ENCODE measurements around the gene SAMD4A. TPM values are rescaled to one million over a fixed set of nuclear protein-coding genes. Genes with fewer than 3 reads are reported as not detected.

Gene SAMD4A
- total RNA-seq, 1 experiment from 2014 or later = 9.6 TPM

DNA sequence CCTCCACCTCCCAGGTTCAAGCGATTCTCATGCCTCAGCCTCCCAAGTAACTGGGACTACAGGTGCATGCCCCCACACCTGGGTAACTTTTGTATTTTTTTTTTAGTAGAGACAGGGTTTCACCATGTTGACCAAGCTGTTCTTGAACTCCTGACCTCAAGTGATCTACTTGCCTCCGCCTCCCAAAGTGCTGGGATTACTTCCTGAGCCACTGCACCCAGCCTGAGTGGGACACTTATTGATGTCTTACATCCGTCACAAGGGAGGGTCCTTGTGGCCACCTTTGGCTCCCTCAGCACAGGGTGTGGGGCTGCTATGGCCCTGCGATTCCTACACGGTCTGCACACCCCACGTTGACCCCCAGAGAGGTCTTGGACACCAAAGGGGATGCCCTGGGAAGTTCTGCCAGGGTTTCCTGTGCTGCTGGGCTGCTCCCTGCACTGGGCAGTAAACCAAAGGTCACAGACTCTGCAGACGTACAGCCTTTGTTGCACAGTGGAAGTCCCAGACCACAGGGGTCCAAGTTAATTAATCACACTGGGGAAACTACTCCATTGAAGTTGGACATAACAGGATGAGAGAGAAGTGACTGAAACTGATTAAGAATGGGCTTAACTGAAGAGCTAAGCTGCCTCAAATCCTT, 95.7 kb downstream of the SAMD4A start:
- H3K23ac ChIP-seq (ENCODE audit: insufficient read length, low read depth, low read length) = no peak overlapping the region
- H3K4ac ChIP-seq (ENCODE audit: low read depth, low read length) = no peak overlapping the region
- no peak overlapping the region for H2BK20ac ChIP-seq (ENCODE audit: low read depth, low read length, poor library complexity, severe bottlenecking)
- no peak overlapping the region for H4K5ac ChIP-seq (ENCODE audit: insufficient read length, low read depth, low read length)
- no peak overlapping the region for H2BK5ac ChIP-seq (ENCODE audit: insufficient read length, low read length)
- no peak overlapping the region for H3K9ac ChIP-seq (ENCODE audit: extremely low read depth, insufficient read length, low read length)
- no peak overlapping the region for H3K18ac ChIP-seq (ENCODE audit: insufficient read length, low read depth, low read length)
- no peaks in the 10 kb centered on the region for H3K9me3 Mint-ChIP-seq
- H3K27me3 Mint-ChIP-seq (ENCODE audit: low read depth) = no peaks in the 10 kb centered on the region
- H3K23me2 ChIP-seq (ENCODE audit: insufficient read length, low read depth, low read length, poor library complexity, severe bottlenecking) = no peaks in the 10 kb centered on the region
- H3K27me3 ChIP-seq (ENCODE audit: insufficient read depth, low read length) = no peaks in the 10 kb centered on the region
- H4K20me1 ChIP-seq (ENCODE audit: control insufficient read depth, insufficient read depth, insufficient read length) = no peaks in the 10 kb centered on the region
- H3K79me1 ChIP-seq (ENCODE audit: insufficient read depth, low read depth, low read length, poor library complexity, severe bottlenecking) = no peaks in the 10 kb centered on the region
- no peak overlapping the region for H2AK5ac ChIP-seq (ENCODE audit: insufficient read length, low read length)
- H3K4me3 Mint-ChIP-seq = no peak overlapping the region
- H2BK15ac ChIP-seq (ENCODE audit: low read depth, low read length) = no peak overlapping the region
- H4K8ac ChIP-seq (replicated peaks; ENCODE audit: insufficient read length, low read depth, low read length) = no peak overlapping the region
- no peak overlapping the region for H3K56ac ChIP-seq (ENCODE audit: insufficient read length, low read depth, low read length)
- no peak overlapping the region for H3K27ac ChIP-seq (ENCODE audit: insufficient read length, low read depth, low read length)
- no peak overlapping the region for H2AFZ ChIP-seq (ENCODE audit: low read length)
- H3K4me1 Mint-ChIP-seq = peaks cover 0 to 4% of the 10 kb centered on the region in 2 experiments; a peak in 2 of 4 replicates
- no peak overlapping the region for H3T11ph ChIP-seq (ENCODE audit: low read length)
- TF ChIP-seq, protein P1, sequence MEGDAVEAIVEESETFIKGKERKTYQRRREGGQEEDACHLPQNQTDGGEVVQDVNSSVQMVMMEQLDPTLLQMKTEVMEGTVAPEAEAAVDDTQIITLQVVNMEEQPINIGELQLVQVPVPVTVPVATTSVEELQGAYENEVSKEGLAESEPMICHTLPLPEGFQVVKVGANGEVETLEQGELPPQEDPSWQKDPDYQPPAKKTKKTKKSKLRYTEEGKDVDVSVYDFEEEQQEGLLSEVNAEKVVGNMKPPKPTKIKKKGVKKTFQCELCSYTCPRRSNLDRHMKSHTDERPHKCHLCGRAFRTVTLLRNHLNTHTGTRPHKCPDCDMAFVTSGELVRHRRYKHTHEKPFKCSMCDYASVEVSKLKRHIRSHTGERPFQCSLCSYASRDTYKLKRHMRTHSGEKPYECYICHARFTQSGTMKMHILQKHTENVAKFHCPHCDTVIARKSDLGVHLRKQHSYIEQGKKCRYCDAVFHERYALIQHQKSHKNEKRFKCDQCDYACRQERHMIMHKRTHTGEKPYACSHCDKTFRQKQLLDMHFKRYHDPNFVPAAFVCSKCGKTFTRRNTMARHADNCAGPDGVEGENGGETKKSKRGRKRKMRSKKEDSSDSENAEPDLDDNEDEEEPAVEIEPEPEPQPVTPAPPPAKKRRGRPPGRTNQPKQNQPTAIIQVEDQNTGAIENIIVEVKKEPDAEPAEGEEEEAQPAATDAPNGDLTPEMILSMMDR (conservative IDR thresholded peaks at IDR 0.05) = no peak
- H3K36me3 Mint-ChIP-seq (ENCODE audit: insufficient read depth in 1 of 3, low read depth in 3 of 3) = no peaks in the 10 kb centered on the region
- H2BK120ac ChIP-seq (ENCODE audit: low read depth, low read length, poor library complexity, severe bottlenecking) = no peak overlapping the region
- no peak overlapping the region for H4K91ac ChIP-seq (ENCODE audit: insufficient read length, low read depth, low read length)
- no peak overlapping the region for H2BK12ac ChIP-seq (ENCODE audit: insufficient read length, low read depth, low read length)
- H3K4me1 ChIP-seq (ENCODE audit: insufficient read depth, low read length) = no peaks in the 10 kb centered on the region
- H3K4me2 ChIP-seq (ENCODE audit: insufficient read depth, insufficient read length, low read length) = no peak overlapping the region
- no peaks in the 10 kb centered on the region for H3K79me2 ChIP-seq (ENCODE audit: insufficient read depth, low read length)
- H3K9me3 ChIP-seq (ENCODE audit: control insufficient read depth, low read depth, low read length) = no peaks in the 10 kb centered on the region
- no peak overlapping the region for H3K27ac Mint-ChIP-seq
- DNase-seq = no peak
- no peak overlapping the region for H3K14ac ChIP-seq (ENCODE audit: insufficient read depth, low read length)
- WGBS (ENCODE audit: extremely low coverage, insufficient read length, low lambda C conversion rate) = no CpG with 5 or more reads among the region's 7 CpGs
